MM.1S (cell line): Measurements from ENCODE around the gene NOBOX.

Experiments used
- DNase-seq: peaks from one replicate; pipeline ENCODE4 v3.0.0-alpha.2; 2015
- H2AFZ ChIP-seq: fragments of 300-600 bp; sonication (generic); 2 replicates; pipeline ENCODE4 v1.6.0; 2016; ENCODE audit warnings: antibody characterized with exemption, low read length
- H3F3A ChIP-seq: fragments of 300-600 bp; sonication (generic); 2 replicates; pipeline ENCODE4 v1.6.1; 2016; ENCODE audit warnings: mild to moderate bottlenecking, antibody characterized with exemption, low read length, moderate library complexity, mixed read lengths; ENCODE audit not compliant: insufficient read depth
- H3K27ac ChIP-seq: fragments of 300-600 bp; sonication (generic); 2 replicates; pipeline ENCODE4 v1.5.1; 2016; ENCODE audit warnings: mild to moderate bottlenecking, low read length
- H3K27me3 ChIP-seq: fragments of 300-600 bp; sonication (generic); replicated peaks from 2 replicates; pipeline ENCODE4 v1.6.0; 2016; ENCODE audit warnings: low read length; ENCODE audit not compliant: insufficient read depth
- H3K36me3 ChIP-seq: fragments of 300-600 bp; sonication (generic); replicated peaks from 2 replicates; pipeline ENCODE4 v1.6.1; 2016; ENCODE audit warnings: mild to moderate bottlenecking, low read length, mixed read lengths; ENCODE audit not compliant: insufficient read depth
- H3K4me1 ChIP-seq: fragments of 300-600 bp; sonication (generic); 2 replicates; pipeline ENCODE4 v1.6.1; 2016; ENCODE audit warnings: low read length, mixed read lengths
- H3K4me2 ChIP-seq: fragments of 300-600 bp; sonication (generic); 2 replicates; pipeline ENCODE4 v1.6.0; 2016; ENCODE audit warnings: low read depth, low read length
- H3K4me3 ChIP-seq: fragments of 300-600 bp; sonication (generic); 2 replicates; pipeline ENCODE4 v1.5.1; 2016; ENCODE audit warnings: low read length, mixed read lengths
- H3K79me2 ChIP-seq: fragments of 300-600 bp; sonication (generic); 2 replicates; pipeline ENCODE4 v1.6.1; 2016; ENCODE audit warnings: mixed run types, low read length, mixed read lengths
- H3K9ac ChIP-seq: fragments of 300-600 bp; sonication (generic); 2 replicates; pipeline ENCODE4 v1.6.1; 2016; ENCODE audit warnings: low read length, mixed read lengths
- H3K9me2 ChIP-seq: fragments of 300-600 bp; sonication (generic); replicated peaks from 2 replicates; pipeline ENCODE4 v1.6.1; 2016; ENCODE audit warnings: mild to moderate bottlenecking, low read length, mixed read lengths; ENCODE audit not compliant: insufficient read depth
- H3K9me3 ChIP-seq: fragments of 300-600 bp; sonication (generic); replicated peaks from 2 replicates; pipeline ENCODE4 v1.6.1; 2016; ENCODE audit warnings: mild to moderate bottlenecking, low read length, mixed read lengths; ENCODE audit not compliant: insufficient read depth
- H4K20me1 ChIP-seq: fragments of 300-600 bp; sonication (generic); 2 replicates; pipeline ENCODE4 v1.6.1; 2016; ENCODE audit warnings: mild to moderate bottlenecking, low read length, moderate library complexity, mixed read lengths; ENCODE audit not compliant: insufficient read depth
- EZH2 ChIP-seq: fragments of 300-600 bp; sonication (generic); optimal IDR thresholded peaks from 2 replicates; pipeline ENCODE3; 2017; ENCODE audit warnings: low read depth, mild to moderate bottlenecking, antibody characterized with exemption, low read length, mixed read lengths
- EZH2phosphoT487 ChIP-seq: fragments of 300-600 bp; sonication (generic); IDR thresholded peaks from 2 replicates; pipeline ENCODE4 v1.6.1; 2018; ENCODE audit warnings: antibody characterized with exemption, low read length
- TF ChIP-seq, protein P1 (sequence below): fragments of 300-600 bp; sonication (generic); IDR thresholded peaks from 2 replicates; pipeline ENCODE4 v1.5.1; 2016; ENCODE audit warnings: antibody characterized with exemption, low read length, mixed read lengths

NOBOX gene

GRCh38 chr7:144398291-144398690, 5.2 kb downstream of the NOBOX start:
- Histone ChIP-seq H3K79me2 (no peaks in the 10 kb centered on the region), H2AFZ (no peak overlapping the region), H3F3A (no peaks in the 10 kb centered on the region), H3K9me3 (no peaks in the 10 kb centered on the region), H3K9ac (no peak overlapping the region), H3K4me3 (no peak overlapping the region), H3K4me2 (no peak overlapping the region), H4K20me1 (no peaks in the 10 kb centered on the region), H3K36me3 (no peaks in the 10 kb centered on the region), H3K9me2 (no peaks in the 10 kb centered on the region), H3K27ac (no peak overlapping the region), H3K27me3 (no peaks in the 10 kb centered on the region), H3K4me1 (no peaks in the 10 kb centered on the region)
- no peak for DNase-seq
- TF ChIP-seq EZH2phosphoT487 (no peak), EZH2 (no peak)
- TF ChIP-seq, protein P1, sequence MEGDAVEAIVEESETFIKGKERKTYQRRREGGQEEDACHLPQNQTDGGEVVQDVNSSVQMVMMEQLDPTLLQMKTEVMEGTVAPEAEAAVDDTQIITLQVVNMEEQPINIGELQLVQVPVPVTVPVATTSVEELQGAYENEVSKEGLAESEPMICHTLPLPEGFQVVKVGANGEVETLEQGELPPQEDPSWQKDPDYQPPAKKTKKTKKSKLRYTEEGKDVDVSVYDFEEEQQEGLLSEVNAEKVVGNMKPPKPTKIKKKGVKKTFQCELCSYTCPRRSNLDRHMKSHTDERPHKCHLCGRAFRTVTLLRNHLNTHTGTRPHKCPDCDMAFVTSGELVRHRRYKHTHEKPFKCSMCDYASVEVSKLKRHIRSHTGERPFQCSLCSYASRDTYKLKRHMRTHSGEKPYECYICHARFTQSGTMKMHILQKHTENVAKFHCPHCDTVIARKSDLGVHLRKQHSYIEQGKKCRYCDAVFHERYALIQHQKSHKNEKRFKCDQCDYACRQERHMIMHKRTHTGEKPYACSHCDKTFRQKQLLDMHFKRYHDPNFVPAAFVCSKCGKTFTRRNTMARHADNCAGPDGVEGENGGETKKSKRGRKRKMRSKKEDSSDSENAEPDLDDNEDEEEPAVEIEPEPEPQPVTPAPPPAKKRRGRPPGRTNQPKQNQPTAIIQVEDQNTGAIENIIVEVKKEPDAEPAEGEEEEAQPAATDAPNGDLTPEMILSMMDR = no peak

DNA sequence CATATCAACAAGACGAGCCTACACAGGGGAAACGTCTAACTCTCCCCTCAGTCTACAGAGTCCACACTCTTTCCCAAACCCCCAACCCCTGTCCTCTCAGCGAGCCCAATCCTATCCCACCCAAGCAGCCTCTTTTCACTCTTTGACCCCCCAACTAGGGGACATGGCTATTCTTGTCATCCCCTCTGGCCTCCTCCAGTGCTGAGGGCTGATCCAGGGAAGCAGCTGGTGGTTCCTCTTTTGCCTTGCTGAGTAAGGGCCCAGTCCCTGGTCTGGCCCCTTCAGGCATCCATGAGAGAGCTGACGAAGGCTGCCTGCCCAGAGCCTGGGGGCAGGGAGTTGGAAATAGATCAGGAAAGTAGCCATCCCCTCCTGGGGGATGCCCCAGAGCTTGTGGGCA, 6.4 kb downstream of the NOBOX start:
- no peaks in the 10 kb centered on the region for H3K9me2 ChIP-seq
- H3K36me3 ChIP-seq = no peaks in the 10 kb centered on the region
- no peak overlapping the region for H3K9ac ChIP-seq
- H3K4me1 ChIP-seq = no peaks in the 10 kb centered on the region
- H3K4me2 ChIP-seq = no peak overlapping the region
- H2AFZ ChIP-seq = no peak overlapping the region
- DNase-seq = no peak
- TF ChIP-seq EZH2phosphoT487 (no peak), EZH2 (no peak)
- TF ChIP-seq, protein P1 = no peak
- no peaks in the 10 kb centered on the region for H3K79me2 ChIP-seq
- no peaks in the 10 kb centered on the region for H3F3A ChIP-seq
- no peaks in the 10 kb centered on the region for H4K20me1 ChIP-seq
- no peak overlapping the region for H3K27ac ChIP-seq
- no peaks in the 10 kb centered on the region for H3K9me3 ChIP-seq
- H3K27me3 ChIP-seq = no peaks in the 10 kb centered on the region
- H3K4me3 ChIP-seq = no peak overlapping the region

DNA sequence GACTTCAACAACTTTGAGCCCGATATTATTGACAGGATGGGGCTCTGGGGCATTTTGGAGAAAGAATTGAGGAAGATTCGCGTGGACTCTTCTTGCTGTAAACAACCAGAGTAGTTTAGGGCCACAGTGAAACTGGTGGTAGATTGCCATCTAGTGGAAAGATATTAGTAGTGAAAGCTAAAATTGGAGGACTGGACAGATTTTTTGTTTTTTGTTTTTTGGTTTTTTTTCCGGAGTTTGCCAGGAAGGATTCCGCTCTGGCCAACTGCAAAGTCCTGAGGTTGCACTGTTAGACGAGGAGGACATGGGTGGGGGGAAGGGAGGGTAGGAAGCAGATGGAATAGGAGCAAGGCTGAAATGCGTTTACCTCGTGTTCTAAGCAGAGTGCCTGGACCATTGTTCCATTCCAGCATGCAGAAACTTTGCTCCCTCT, 11.7 kb downstream of the NOBOX start:
- no peak for TF ChIP-seq EZH2
- TF ChIP-seq, protein P1 = peak; percentile 83
- no peaks in the 10 kb centered on the region for H3K79me2 ChIP-seq
- H3K9ac ChIP-seq = no peak overlapping the region
- no peaks in the 10 kb centered on the region for H3F3A ChIP-seq
- peak; percentile 74 for DNase-seq
- peak overlapping the region; percentile 39; the same call in 1 of the 2 replicates for H3K4me2 ChIP-seq
- H3K4me1 ChIP-seq = no peaks in the 10 kb centered on the region
- H3K9me2 ChIP-seq = no peaks in the 10 kb centered on the region
- H3K9me3 ChIP-seq = no peaks in the 10 kb centered on the region
- H2AFZ ChIP-seq = peak overlapping the region; percentile 61
- H3K4me3 ChIP-seq = peak overlapping the region; percentile 20
- no peaks in the 10 kb centered on the region for H4K20me1 ChIP-seq
- H3K27me3 ChIP-seq = no peaks in the 10 kb centered on the region
- H3K36me3 ChIP-seq = no peaks in the 10 kb centered on the region
- no peak overlapping the region for H3K27ac ChIP-seq
